Ammon's horn (tissue), 1 donor: Measurements from ENCODE around the gene STK38L.
"Not testable (repeated sequence)": the region's sequence is repeated elsewhere in the genome, so short reads cannot be mapped to it uniquely, and the experiment has no call there.

Experiments
- DNase-seq: peaks from one replicate; pipeline ENCODE4 v3.0.0-alpha.2; 2016; ENCODE audit warnings: low spot score

STK38L gene

DNA sequence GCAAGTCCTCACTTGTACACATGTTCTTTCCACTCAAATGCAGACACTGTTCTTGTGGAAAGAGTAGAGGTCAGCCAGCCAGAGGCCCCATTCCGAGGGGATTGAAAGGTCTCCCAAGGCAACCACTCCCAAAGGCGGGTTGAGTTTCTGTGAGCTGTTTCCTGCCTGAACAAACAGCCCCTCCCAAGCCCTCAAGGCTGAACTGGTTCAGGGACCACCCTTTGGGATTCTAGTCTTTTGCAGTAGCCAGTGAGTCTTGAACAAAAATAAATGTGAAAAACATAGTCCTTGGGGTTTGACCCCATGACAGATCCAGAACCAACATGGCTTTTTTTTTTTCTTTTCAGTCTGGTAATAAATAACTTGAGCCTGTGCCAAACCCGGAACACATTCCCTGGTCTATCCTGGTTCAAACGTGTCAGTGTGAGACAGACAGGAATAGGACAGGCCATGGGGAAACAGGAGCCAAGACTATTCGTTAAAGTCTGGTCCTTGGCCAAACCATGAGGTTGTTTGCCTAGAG is 17.6 kb upstream of the STK38L start:
- peak; percentile 27 for DNase-seq

GRCh38 chr12:27229367-27229766 is 14.7 kb upstream of the STK38L start:
- peak; percentile 28 for DNase-seq

DNA sequence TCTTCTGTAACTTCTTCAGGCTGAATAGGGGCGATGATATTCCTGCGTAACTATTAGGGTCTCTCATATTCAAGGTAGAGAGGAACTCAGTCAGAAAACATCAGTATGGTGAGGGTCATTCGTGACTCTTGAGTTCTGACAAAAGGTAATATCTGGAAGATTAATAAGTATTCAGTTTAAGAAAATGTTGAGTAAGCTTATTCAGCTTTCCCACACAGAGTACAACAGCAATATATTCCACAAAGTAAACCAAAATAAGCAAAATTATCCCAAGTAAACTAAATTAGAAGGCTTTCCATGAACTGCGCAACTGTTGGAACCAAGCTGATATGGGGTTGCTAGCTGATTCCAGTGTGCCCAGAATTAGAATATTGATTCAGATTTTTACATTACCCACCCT is 12.7 kb upstream of the STK38L start:
- not testable (repeated sequence) for DNase-seq

DNA sequence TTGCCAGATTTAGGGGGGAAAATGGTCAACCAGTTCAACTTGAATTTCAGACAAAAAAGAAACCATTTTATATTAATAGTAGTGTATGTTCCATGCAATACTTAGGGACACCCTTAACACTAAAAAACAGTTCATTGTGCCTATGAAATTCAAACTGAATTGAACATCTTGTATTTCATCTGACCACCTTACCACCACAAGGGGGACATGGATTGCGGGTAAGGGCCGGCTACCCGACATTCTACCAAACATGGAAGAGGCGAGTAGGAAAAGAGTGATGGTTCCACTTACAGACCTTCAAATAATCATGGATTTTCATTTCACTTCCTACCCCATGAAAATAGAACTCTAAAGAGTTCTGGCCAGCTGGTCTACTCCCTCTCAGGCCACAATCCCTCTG is 10.3 kb upstream of the STK38L start:
- no peak for DNase-seq

- no peak for DNase-seq
Measured at GRCh38 chr12:27236498-27236897, 7.6 kb upstream of the STK38L start.

GRCh38 chr12:27237790-27238771 is 6.0 kb upstream of the STK38L start:
- DNase-seq = peak; percentile 47

DNA sequence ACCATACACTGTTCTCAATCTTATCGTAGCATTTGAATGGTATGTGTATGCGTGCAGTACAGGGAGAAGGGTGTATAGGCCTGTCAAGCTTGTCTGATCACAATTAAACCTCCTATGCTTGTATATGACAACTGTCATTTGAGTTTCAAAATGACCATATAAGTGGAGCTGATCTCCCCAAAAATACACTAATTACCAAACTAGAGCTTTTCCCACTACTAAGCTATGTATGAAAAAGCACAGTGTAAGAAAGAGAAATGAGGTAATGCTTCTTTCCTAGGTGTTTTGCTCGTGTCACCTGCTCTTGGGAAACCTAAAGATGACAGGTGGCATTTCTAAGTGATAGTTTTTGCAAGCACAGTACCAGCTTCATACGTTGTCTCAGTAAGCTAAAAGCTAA is 1.1 kb upstream of the STK38L start:
- DNase-seq = no peak

GRCh38 chr12:27244689-27245488 is 803 bp downstream of the STK38L start:
- no peak for DNase-seq

DNA sequence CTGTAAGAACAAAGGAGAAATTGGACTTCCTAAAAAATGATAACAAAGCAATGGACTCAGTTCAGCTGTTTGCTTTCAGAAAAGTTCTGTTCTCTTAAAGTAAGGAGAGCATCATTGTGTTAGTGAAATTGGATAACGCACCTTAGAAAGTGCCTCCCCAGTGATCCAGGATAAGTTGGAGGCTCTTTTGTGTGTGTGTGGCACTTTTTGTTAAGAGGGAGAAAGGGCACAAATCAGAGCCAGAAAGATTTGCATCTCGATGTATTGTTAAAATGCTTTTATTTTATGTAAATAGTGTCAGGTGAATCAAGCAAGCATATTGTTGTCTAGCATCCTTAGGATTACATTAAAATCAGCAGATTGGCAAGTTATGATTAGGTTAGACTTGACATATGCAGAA is 2.1 kb downstream of the STK38L start:
- no peak for DNase-seq

DNA sequence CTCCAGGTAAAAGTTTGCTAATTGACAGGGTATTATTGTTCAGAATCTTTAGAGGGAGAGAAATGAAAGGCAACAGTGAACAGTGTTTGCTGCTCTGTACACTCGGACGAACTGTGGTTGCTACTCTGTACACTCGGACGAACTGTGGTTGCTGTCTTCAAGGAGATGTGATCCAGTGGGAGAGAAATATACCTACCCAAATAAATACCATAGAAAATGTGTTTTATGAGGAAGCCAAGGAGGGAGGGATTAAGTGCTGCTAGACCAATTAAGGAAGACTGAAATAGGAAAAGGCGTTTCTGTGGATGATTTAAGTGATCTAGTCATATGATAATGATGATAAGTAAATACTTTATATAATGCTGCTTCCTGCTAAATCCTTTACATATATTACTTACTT is 2.7 kb downstream of the STK38L start:
- no peak for DNase-seq

- DNase-seq = no peak
Measured at GRCh38 chr12:27252934-27253333, 8.8 kb downstream of the STK38L start.

DNA sequence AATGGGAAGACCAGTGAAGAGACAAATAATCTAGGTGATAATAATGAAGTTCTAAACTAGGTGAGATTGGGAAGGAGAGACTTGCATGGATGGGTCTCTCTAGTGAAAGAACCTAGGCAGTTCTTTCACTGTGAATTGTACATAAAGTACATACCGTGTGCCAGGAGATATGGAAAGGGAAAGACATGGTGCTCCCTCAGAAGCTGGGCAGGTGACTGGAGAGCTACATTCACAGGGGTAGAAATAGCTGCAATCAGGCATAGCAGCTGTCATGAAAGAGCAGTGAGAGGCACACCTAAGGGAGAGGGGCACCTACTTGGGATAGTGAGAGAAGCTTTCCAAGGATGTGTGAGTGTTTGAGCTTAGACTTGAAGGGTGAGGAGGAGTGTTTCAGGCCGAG is 9.3 kb downstream of the STK38L start:
- no peak for DNase-seq

- DNase-seq = no peak
Measured at GRCh38 chr12:27255806-27256205, 11.7 kb downstream of the STK38L start.

GRCh38 chr12:27257104-27257843 is 13.2 kb downstream of the STK38L start:
- DNase-seq = no peak

DNA sequence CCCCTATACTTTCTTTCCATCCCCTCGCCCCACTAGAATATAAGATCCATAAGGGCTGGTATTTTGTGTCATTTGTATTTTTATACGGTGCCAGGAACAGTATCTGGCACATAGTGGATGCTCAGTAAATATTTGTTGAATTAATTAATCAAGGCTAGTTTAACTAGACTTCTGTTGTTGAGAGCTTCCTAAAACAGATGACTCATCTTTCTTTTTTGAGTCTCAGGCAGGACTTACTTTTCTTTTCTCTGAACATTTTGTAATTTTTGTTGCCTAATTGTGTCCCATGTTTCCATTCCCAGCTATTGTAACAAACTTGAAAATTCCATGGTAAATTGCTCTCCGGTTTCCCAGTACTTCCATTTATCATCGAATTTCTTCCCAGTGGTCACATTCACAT is 16.7 kb downstream of the STK38L start:
- DNase-seq = no peak

DNA sequence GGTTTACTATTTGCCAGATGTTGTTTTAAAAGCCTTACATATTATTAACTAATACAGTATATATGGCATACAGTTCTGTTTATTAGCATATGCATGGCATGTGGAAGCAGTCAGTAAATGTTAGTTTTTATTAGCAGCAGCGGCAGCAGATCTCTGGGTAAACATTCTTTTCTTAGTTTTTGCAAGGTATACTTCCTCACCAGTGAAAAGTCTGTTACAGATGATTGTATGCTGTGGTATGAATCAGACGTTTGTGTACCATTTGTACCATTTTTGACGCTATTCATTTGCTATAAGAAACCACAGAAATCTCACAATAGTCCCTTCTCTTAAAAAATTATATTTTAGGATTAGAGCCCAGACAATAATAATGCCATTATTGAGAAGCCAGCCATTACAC is 17.8 kb downstream of the STK38L start:
- DNase-seq = no peak

- DNase-seq = no peak
Measured at GRCh38 chr12:27270148-27270547, 26.1 kb downstream of the STK38L start.

DNA sequence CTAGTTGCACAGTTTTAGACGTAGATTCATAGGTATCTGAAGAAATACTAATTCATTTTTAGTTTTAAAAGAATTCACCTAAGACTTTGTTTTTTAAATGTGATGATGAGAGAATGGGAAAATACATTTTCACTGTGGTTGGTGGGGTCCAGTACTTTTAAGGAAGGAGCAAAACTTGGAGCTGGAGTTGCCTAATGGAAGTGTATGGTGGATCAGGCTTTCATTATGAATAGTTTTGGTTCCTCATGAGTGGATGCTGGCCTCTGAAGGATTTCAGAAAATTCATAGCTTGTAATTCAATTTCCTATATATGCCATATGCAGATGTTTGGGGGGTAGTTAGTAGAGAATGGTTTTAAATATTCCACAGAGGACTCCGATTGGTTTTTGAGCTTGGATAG is 27.1 kb downstream of the STK38L start:
- no peak for DNase-seq

DNA sequence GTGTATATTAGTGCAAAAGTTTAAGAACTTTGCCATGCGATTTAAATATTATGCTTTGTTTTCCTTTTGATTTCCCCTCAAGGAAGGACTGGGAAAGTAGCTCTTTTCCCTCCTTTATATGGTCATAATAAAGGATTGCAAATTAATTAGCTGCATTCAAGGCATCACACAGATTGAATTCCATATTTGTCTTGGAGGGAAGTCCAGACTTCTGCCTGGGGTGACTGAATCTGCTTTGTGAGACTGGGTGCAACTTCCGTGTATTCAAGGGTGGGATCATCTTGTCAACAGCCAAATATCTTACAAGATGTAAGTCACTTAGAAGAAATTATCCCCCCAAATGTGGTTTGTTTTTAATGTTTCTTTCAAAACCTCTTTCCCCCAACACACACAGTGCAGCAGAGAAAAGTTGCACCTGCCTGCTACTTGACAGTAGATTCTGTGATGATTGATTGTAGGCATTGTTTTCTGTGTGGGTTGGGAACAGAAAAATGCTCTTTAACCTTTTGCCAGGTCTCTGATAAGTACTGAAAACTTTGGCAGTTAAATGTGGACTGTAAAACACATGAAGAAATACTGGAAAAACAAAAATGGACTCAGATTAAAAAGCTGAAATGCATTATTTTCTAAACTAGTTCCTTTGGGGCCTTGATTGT is 28.4 kb downstream of the STK38L start:
- no peak for DNase-seq

DNA sequence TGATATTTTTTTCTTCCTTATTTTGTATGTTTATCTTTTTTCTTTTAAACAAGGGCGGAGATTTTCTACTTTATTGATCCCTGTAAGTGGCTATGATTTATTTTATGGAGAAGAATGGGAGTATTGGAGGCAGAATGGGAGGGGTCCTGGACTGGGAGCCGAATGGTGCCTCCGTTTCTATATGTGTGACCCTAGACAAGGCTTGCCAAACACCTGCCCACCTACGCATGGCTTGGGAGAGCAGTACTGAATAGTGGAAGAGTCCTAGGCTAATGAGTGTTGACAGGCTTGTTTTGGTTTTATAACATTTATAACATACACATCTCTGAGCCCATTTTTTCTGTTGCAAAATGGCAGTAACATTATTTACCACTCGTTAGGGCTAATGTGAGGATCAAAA is 29.0 kb downstream of the STK38L start:
- no peak for DNase-seq

DNA sequence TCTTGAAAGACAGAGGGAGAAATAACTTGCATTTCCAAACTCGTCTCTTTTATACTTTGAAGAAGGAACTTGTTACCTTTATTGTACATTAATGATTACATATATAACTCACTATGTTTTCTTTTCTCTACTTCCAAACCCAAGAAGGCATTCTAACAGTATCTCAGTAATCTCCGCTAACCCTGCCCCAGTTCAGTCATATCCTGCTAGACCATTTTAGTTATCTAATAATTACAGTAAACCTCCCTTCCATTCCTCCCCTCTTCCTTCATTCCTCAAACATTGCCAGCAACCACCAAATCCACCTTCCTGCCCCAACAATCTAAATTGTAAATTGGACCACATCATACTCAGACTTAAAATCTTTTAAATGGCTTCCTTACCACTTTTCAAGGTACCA is 30.6 kb downstream of the STK38L start:
- DNase-seq = no peak

DNA sequence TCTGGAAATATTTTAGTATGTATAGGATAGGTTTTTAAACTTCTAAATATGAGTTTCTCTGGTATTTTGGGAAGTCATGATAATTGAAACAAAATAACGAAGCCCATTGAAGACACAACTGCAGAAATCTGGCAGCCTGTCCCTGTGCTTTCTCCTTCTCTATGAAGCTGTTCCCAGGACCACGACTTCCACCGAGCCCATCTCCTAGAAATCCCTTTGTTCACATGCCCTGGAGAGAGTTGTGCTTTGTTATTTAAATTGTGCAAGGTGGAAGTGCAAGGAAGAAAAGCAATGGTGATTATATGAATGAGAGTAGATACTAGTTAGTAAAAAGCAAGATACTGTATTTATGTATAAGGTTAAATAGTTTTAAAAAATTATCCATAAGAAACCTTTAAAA is 32.2 kb downstream of the STK38L start:
- DNase-seq = no peak
